Right kidney (tissue), 1 donor: ENCODE measurements around the gene THRSP.
"Not testable (repeated sequence)": the region's sequence is repeated elsewhere in the genome, so short reads cannot be mapped to it uniquely, and the experiment has no call there.

ENCODE experiments used
- DNase-seq: peaks from one replicate; pipeline ENCODE4 v3.0.0-alpha.2; 2016

The THRSP gene

GRCh38 chr11:78065203-78065602 is 1.5 kb downstream of the THRSP start:
- DNase-seq = no peak

- no peak for DNase-seq
These were observed 2.8 kb downstream of the THRSP start for GRCh38 chr11:78066471-78066870.

GRCh38 chr11:78067704-78068103 is 4.0 kb downstream of the THRSP start:
- no peak for DNase-seq

GRCh38 chr11:78069465-78069864 is 5.8 kb downstream of the THRSP start:
- no peak for DNase-seq

- DNase-seq = no peak
These were observed 7.0 kb downstream of the THRSP start for GRCh38 chr11:78070621-78071020.

GRCh38 chr11:78071717-78072116 is 8.1 kb downstream of the THRSP start:
- DNase-seq = no peak

- no peak for DNase-seq
These were observed 8.8 kb downstream of the THRSP start for GRCh38 chr11:78072455-78072854.

- no peak for DNase-seq
These were observed 11.1 kb downstream of the THRSP start for GRCh38 chr11:78074756-78075155.

GRCh38 chr11:78076733-78077403 is 13.2 kb downstream of the THRSP start:
- no peak for DNase-seq

GRCh38 chr11:78077592-78077991 is 13.9 kb downstream of the THRSP start:
- DNase-seq = not testable (repeated sequence)

- DNase-seq = peak; percentile 19
These were observed 14.8 kb downstream of the THRSP start for GRCh38 chr11:78078218-78079167.

GRCh38 chr11:78079232-78080083 is 15.8 kb downstream of the THRSP start, which contains the start of gene NDUFC2:
Gene NDUFC2, minus strand, starts transcription at chr11:78079862. Its CDS starts 118 bp downstream, at chr11:78079744.
- peak; percentile 90 for DNase-seq

- DNase-seq = no peak
These were observed 16.6 kb downstream of the THRSP start for GRCh38 chr11:78080084-78080817.

- DNase-seq = no peak
These were observed 17.3 kb downstream of the THRSP start for GRCh38 chr11:78080818-78081495.

GRCh38 chr11:78081583-78081982 is 17.9 kb downstream of the THRSP start:
- no peak for DNase-seq

GRCh38 chr11:78082146-78082545 is 18.5 kb downstream of the THRSP start:
- DNase-seq = no peak

GRCh38 chr11:78083021-78083420 is 19.4 kb downstream of the THRSP start:
- DNase-seq = peak; percentile 23

- DNase-seq = not testable (repeated sequence)
These were observed 20.8 kb downstream of the THRSP start for GRCh38 chr11:78084506-78084905.

- DNase-seq = no peak
These were observed 22.3 kb downstream of the THRSP start for GRCh38 chr11:78085972-78086371.

- not testable (repeated sequence) for DNase-seq
These were observed 22.9 kb downstream of the THRSP start for GRCh38 chr11:78086521-78087074.

- no peak for DNase-seq
These were observed 30.6 kb downstream of the THRSP start for GRCh38 chr11:78094250-78094649.
